GM12801 (cell line): ENCODE results near the gene AUP1.

Experiments
- TF ChIP-seq, protein P1 (sequence below): IDR thresholded peaks from one replicate; pipeline ENCODE4 v1.5.1; 2011; ENCODE audit warnings: control low read depth; ENCODE audit not compliant: insufficient read length; ENCODE audit errors: extremely low read depth

The AUP1 gene

GRCh38 chr2:74499940-74500577, 29.4 kb downstream of the AUP1 start:
- TF ChIP-seq, protein P1, sequence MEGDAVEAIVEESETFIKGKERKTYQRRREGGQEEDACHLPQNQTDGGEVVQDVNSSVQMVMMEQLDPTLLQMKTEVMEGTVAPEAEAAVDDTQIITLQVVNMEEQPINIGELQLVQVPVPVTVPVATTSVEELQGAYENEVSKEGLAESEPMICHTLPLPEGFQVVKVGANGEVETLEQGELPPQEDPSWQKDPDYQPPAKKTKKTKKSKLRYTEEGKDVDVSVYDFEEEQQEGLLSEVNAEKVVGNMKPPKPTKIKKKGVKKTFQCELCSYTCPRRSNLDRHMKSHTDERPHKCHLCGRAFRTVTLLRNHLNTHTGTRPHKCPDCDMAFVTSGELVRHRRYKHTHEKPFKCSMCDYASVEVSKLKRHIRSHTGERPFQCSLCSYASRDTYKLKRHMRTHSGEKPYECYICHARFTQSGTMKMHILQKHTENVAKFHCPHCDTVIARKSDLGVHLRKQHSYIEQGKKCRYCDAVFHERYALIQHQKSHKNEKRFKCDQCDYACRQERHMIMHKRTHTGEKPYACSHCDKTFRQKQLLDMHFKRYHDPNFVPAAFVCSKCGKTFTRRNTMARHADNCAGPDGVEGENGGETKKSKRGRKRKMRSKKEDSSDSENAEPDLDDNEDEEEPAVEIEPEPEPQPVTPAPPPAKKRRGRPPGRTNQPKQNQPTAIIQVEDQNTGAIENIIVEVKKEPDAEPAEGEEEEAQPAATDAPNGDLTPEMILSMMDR, result no peak

DNA sequence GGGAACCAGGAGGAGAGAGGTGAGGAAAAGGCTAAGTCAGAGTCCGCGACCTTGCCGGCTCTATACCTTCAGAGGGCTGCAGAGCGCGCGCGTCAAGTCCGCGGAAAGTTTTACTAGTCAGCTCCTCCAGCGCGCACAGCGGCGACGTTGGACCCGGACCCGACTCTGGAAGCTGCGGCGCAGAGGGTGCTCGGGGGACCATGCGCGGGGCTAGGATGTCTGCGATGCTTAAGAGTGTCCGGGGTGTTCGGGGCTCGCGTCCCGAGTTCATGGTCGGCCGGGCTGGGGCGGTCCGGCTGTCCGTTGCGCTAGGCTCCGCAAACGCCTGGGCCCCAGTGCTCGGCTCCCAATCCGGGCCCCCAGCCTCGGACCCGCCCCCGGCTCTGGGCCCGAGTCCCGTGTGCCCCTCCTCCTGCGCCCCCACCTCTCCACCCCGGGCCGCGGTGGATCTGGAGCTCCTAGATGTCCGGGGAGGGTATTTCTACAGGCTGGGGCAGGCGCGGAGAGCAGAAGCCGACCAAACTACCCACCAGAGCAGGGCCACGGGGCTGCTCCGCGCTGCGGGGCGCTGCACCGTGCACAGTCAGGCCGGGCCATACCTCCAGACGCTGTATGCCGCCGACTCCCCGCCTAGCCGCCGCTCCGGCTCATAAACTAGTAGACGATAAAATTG, 30.1 kb downstream of the AUP1 start, which contains the start of gene LBX2:
TSS of gene LBX2 (minus strand) at position 337 of the 673 bp plus-strand sequence. CDS start at position 271, 66 bp downstream.
- TF ChIP-seq, protein P1, result no peak

GRCh38 chr2:74498500-74499266, 30.8 kb downstream of the AUP1 start:
- TF ChIP-seq, protein P1, result no peak

DNA sequence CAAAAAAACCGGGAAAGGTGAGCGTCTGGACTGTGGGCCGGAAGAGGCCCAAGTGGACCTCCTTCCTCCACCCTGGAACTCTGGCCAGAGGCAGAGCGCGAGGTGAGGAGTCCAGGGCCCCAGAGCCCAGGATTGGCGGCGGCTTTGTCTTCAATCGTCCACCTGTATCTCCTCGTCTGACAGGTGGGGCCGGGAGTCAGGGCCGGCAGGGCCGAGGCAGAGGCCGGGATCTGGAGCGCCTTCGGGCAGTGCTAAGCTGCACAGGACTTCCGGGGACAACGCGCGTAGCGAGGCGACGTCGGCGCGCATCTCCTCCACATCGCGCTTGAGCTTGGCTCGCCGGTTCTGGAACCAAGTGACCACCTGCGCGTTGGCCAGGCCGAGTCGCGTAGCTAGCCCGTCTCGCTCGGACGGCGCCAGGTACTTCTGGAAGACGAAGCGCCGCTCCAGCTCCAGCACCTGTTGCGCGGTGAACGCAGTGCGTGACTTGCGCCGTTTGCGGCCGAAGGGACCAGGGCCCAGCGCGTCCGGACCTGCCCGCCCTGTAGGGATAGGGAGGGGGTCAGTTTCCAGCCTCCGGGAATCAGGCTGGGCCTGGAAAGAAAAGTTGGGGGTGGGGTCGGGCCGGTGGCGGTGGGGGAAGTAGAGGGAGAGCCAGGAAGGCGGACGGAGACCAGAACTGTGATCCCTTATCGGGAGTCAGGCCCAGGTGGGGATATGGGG, 31.6 kb downstream of the AUP1 start:
- TF ChIP-seq, protein P1, result no peak

DNA sequence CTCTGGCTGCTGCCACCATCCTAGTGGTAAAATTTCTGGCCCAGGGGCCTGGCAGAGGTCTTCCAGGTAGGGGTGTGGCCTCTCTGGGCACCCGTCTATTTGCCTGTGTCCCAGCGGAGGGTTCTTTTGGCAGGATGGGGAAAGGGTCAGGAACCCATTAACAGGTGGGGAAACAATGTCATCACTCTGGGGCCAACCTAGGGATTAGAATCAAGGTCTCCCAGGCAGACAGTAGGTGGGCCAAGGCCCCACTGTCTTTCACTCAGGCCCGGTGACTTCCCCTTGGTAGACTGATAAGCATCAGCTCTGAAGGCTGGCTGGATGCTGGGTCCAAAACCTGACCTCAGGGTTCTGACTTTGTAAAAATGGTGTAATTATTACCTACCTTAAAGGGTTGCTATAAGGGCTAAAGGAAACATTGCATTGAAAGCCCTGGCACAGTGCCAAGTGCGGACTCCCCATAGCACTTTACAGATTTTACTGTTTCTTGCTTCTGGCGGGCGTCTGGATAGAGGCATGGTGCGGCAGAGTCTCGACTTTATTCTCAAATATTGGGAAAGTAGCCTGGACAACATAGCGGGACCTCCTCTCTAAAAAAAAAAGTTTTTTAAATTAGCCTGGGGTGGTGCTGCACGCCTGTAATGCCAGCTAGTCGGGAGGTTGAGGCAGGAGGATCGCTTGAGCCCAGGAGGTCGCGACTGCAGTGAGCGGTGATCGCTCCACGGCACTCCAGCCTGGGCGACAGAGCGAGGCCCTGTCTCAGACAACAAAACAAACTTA, 32.3 kb downstream of the AUP1 start:
- TF ChIP-seq, protein P1, result no peak

- TF ChIP-seq, protein P1, result no peak
Measured at GRCh38 chr2:74495440-74495839, 34.1 kb downstream of the AUP1 start.
